ENCODE measurements around the gene ZNF580.

The ZNF580 gene

GRCh38 chr19:55648585-55649267, 7.9 kb downstream of the ZNF580 start:
- no peak for DNase-seq

DNA sequence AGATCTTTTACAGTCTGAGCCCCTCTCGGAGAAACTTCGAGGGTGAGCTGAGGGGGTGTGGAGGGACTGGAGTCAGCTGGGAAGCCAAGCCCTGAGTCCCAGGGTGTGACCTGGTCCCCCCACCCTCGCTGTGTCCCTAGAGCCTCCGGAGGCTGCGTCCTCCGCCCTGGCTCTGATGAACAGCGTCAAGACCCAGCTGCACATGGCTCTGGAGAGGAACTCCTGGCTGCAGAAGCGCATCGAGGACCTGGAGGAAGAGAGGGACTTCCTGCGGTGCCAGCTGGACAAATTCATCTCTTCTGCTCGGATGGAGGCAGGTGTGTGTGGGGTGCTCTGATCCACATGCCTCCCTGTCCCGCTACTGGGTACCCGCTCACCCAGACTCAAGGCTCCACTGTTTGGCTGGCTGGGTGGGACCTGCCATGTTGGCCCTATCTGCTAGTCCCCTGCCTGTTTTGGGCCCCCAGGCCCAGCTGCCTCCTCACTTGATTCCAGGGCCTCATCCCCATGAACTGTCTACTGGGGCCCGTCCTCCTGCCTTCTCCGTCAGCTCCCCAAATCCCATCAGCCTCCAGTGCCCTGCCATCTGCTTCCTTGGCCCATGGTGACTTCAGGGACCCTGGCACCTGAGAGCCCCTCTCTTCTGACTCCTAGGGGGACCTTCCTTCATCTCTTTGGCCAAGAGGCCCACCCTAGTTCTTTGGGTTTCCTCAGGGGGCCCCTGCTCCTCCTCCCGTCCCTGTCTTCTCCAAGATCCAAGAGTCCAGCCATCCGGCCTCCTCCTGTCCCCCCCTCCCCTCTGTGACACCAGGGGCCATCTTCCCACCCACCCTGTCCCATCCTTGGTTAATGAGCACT, 8.7 kb downstream of the ZNF580 start:
- DNase-seq = no peak

GRCh38 chr19:55650126-55650557, 9.3 kb downstream of the ZNF580 start:
- no peak for DNase-seq

GRCh38 chr19:55650602-55651230, 9.9 kb downstream of the ZNF580 start:
- no peak for DNase-seq

DNA sequence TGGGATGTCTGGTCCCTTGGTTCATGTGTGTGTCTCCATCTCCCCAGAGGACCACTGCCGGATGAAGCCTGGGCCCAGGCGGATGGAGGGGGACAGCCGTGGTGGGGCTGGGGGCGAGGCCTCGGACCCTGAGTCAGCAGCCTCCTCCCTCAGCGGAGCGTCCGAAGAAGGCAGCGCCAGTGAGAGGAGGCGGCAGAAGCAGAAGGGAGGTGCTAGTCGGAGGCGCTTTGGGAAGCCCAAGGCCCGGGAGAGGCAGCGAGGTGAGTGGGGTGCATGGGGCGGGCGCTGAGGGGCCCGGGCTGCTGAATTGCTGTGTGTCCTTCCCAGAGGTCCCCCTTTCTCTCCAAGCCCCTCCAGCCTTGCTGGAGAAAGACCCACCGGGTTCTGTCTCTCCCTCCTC, 10.4 kb downstream of the ZNF580 start:
- DNase-seq = no peak

DNA sequence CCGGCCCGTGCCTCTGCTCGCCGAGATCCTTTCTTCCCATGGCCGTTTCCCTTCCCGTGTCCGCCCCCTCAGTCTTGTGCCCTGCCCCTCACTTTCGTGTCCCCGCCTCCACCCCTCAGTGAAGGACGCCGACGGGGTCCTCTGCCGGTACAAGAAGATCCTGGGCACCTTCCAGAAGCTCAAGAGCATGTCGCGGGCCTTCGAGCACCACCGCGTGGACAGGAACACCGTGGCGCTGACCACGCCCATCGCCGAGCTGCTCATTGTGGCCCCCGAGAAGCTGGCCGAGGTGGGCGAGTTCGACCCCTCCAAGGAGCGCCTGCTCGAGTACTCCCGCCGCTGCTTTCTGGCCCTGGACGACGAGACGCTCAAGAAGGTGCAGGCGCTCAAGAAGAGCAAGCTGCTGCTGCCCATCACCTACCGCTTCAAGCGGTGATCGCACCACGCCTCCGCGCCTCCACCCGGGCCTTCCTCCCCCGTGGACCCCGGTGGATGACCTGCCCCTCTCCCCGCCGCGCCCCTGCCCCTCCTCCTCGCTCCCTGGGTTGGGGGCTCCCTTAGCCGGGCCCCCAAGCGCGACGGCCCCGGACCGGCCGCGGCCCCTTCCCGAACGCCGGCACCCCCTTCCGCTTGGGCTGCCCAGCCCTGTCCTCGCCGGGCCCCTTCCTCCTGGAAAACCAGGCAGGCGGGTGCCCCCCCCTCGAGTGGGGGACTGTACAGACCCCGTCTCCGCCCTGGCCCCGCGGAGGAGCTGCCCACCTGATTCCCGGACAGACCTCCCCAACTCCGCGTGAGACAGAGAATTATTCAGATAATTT, 11.7 kb downstream of the ZNF580 start:
- no peak for DNase-seq

GRCh38 chr19:55653651-55654322, 13.0 kb downstream of the ZNF580 start:
- peak; percentile 99 for DNase-seq

- peak; percentile 100 for DNase-seq
These were observed 13.6 kb downstream of the ZNF580 start for GRCh38 chr19:55654323-55654867.

GRCh38 chr19:55654868-55655647, 14.3 kb downstream of the ZNF580 start, which contains the start of gene U2AF2:
Gene U2AF2 (plus strand): TSS chr19:55655035. CDS start chr19:55655105, 70 bp downstream.
- DNase-seq = peak; percentile 96

- no peak for DNase-seq
These were observed 14.8 kb downstream of the ZNF580 start for GRCh38 chr19:55655648-55656040.

DNA sequence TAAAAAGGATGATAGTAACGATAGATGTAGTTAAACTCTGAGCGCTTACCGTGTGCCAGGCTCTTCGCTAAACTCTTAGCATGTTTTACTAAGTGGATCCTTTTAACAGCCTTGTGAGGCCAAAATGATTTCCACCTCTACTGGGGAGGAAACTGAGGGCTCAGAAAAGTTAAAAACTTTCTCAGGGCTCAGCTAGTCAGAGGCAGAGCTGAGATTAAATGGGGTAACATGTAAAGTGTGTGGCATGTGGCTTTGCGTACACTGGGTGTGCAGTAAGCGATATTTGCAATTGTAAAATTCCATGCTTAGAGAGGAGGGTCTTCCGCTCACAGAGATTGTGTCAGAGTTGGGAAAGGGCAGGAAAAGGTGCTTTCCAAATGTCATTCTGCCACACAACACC, 15.8 kb downstream of the ZNF580 start:
- no peak for DNase-seq

DNA sequence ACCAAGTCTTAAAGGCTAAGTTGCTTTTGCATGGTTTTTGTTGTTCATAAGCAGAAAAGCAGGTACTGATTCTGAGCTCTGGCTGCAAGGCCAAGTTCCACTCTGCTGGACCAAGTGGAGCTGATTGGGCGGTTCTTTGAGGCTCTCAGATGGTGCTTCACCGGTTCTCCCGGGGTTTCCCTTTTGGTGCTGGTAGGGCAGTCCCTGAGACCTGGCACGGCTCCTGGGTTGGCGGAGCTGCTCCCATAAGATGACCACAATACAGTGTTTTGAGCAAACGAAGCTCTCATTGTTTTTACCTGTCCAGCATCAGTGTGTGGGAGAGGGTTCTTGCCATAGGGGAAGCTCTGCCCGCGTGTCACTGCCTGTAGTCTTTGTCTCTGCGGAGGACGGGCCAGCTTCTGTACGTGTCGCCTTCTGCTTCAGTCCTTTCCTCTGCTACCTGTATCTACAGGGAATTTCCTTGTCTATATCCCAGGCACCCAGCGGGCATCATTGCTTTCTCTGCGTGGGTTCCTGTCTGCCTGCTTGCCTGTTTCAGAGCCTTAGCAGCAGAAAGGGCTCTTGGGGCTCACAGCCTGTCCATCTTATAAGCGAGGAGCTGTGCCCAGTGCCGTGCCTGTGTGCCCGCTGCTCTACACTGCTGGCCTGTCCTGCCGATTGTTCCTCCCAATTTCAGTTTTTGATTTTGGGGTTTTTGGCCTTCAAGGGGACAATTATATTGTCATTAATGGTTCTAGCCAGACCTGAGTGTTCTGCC, 16.4 kb downstream of the ZNF580 start:
- no peak for DNase-seq

- DNase-seq = no peak
These were observed 18.2 kb downstream of the ZNF580 start for GRCh38 chr19:55658846-55659459.

- DNase-seq = no peak
These were observed 19.0 kb downstream of the ZNF580 start for GRCh38 chr19:55659822-55660221.

DNA sequence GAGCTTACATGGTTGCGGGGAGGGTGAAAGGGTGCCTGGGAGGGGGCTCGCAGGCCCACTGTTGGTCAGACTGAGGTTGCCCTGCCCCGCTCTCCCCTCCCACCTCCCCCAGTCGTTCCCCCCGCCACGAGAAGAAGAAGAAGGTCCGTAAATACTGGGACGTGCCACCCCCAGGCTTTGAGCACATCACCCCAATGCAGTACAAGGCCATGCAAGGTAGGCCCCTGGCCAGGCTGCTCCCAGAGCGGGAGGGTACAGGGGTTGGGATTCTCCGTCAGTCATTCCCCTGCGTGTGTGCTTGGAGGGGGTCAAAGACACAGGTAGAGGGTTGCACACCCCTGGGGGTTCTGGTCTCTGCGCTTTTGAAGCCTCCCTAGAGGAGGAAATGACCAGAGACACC, 19.6 kb downstream of the ZNF580 start:
- no peak for DNase-seq

- DNase-seq = no peak
These were observed 20.2 kb downstream of the ZNF580 start for GRCh38 chr19:55660991-55661390.

GRCh38 chr19:55661826-55662225, 21.0 kb downstream of the ZNF580 start:
- no peak for DNase-seq

- no peak for DNase-seq
These were observed 23.2 kb downstream of the ZNF580 start for GRCh38 chr19:55663846-55664536.

GRCh38 chr19:55666343-55667005, 25.7 kb downstream of the ZNF580 start:
- no peak for DNase-seq
